Stimulated activated CD4-positive, alpha-beta T cell treated with anti-CD3 and anti-CD28 coated beads, TNF-alpha, amount 100 ng/mL, for 1 hour (primary cell): Measurements from ENCODE around the gene RHEBL1.

ENCODE experiments used
- DNase-seq, 3 donors: peaks; one replicate each; pipeline ENCODE4 v3.0.0-alpha.2; 2020; ENCODE audit warnings: low read depth in 3 of 3, low spot score in 1 of 3

RHEBL1 gene

DNA sequence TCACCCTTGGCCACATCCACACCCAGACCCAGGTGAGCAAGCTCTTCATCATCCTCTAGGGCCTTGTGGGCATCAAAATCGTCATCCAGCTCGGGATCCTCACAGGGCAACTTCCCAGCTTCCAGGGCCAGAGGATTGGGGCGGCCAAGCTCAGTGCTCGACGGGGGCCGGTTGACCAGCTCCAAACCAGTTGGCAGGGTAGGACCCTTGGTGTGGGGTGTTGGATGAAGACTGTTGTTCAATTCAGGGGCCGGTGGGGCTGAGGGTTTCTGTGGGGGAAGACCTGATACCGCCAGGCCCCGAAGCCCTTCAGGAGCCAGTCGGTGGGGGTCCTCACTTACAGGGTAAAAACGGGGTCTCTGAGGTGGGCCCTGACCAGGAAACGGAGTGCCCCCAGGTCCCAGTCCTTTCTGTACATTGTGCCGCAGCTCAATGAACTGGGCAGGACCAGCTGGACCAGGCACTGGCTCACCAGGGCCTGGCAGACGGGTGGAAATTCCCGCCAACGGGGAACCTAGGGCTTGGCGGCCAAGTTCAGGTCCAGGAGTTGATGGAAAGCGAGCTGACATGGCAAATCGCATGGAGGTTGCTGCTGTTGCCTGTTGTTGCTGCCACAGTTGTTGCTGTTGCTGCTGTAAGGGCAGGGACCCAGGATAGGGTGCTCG lies 31.4 kb downstream of the RHEBL1 start:
- no peak for DNase-seq

DNA sequence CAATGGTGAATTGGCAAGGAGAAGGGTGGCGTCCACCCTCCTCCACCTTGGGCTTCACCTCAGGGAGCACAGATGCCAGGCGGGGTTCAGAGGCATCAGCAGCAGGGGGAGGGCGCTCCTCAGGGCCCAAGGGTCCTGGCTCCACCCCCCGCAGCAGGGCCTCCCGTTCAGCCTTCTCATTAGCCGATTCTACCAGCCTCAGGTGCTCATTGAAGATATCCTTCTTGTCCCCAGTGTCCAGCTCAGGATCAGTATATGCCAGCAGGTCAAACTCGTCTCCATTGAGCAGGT lies 31.9 kb downstream of the RHEBL1 start:
- no peak for DNase-seq

GRCh38 chr12:49037111-49037946 lies 32.5 kb downstream of the RHEBL1 start:
- DNase-seq, result no peak

GRCh38 chr12:49036029-49036428 lies 33.8 kb downstream of the RHEBL1 start:
- no peak for DNase-seq

DNA sequence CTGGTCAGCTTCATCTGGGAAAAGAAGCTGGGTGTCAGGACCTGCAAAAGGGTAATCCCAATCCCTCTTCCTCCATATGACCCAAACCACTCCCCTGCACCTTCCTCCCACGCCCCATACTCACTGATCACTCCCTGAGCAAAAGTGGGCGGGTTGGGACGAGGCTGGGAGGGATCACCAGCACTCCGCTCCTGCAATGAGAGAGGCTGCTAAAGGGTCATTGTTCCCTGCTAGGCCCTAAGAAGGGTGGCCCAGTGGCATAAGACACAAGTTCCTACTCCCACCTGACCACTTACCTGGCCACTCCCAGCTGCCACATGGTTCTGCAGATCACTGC lies 35.5 kb downstream of the RHEBL1 start:
- DNase-seq, result no peak

GRCh38 chr12:49033611-49034285 lies 36.0 kb downstream of the RHEBL1 start:
- DNase-seq, result no peak

GRCh38 chr12:49032679-49033447 lies 36.9 kb downstream of the RHEBL1 start:
- no peak for DNase-seq

- no peak for DNase-seq
Observed at GRCh38 chr12:49032276-49032675, 37.5 kb downstream of the RHEBL1 start.

- no peak for DNase-seq
Observed at GRCh38 chr12:49031573-49032161, 38.1 kb downstream of the RHEBL1 start.

DNA sequence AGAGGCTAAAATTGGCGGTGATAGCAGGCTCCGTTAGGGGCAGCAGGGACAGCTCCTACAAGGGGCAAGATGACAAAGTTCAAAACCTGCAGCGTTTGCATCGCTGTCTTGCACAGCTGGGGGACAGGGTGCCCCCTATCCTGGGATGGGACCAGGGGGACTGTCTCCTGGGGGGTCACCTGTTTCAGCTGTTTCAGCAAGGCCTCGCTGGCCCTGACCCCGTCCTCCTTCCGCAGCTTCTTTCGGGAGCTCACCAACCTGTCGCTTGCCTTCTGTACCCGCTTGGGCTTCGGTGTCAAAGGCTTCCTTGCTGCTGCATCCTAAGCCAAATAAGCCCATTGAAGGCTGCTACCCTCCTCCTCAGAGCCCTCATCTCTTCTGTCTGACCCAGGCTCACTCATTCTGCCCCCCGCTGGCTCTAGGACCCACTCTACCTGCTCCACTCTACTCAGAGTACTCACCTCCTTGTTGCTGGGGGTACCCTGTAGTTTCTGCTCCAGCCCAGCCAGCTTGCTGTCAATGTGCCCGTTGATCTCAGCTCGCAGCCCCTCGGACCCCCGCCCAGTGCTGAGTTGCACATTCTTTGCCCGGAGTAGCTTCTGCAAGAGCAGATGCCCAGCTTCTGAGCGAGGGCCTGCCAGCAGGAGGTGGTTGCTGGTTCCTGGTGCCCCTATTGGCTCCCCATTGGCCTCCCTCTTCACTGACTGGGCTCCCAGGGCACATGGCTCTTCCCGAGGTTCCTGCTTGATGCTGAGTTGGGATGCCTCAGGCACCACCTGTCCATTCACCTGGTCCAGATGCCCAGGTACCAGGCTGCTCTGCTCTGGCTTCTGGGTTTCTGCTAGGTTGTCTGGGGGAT lies 38.8 kb downstream of the RHEBL1 start:
- DNase-seq, result no peak

DNA sequence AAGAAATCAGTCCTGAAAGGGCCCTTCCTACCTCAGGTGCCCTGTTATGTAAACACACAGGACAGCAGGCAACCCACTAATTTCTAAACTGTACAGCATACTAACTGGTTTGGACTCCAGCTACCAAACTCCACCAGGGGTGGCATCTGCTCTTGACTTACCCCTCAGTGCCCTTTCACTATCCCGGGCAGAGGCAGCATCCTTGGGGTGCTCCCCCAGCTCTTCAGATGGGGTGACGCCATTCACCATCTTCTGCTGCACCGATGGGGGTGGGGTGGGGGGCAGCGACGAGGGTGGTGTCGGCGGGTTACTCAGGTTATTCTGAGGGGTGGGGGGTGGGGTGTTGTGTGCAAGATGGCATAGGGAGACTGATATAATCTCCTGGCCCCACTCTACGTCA lies 39.7 kb downstream of the RHEBL1 start:
- no peak for DNase-seq

GRCh38 chr12:49028666-49029275 lies 41.0 kb downstream of the RHEBL1 start:
- no peak for DNase-seq

GRCh38 chr12:49027846-49028555 lies 41.8 kb downstream of the RHEBL1 start:
- DNase-seq, result no peak

DNA sequence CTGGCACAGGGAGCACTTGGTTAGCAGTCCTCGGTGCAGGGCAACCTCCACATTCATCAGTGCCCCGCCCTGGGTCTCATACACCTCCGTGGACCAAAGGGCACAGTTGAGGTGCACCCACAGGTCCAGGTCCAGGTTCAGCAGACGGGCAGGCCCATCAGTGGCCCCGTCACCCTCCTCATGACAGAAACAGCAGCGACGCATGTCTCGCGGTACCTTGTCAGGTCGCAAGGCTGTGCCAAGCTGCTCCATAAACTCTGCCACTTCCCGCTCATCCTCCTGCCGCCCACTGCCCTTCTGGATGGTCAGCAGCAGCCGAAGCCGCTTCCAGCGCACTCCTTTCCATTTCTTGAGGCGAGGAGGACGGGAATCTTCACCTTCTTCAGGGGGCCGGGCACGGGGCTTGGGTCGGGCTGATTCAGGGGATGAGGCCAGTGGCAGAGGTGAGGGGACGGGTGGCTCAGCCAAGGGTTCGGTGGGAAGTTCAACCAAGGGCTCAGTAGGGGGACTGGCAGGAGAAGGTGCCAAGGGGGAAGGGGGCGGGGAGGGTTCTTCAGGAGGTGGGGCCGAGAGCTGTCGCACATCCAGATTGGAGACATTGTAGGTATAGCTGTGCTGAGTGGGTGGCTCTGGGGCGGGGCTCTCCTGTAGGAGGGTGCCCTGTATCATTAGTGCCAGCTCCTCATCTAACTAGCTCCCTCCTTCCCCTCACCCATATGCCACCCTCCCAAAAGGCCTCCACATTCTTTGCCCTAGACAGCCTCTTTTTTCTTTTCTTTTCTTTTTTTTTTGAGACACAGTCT lies 42.9 kb downstream of the RHEBL1 start:
- no peak for DNase-seq

- no peak for DNase-seq
Observed at GRCh38 chr12:49026101-49026500, 43.7 kb downstream of the RHEBL1 start.

GRCh38 chr12:49025463-49025862 lies 44.3 kb downstream of the RHEBL1 start:
- no peak for DNase-seq

DNA sequence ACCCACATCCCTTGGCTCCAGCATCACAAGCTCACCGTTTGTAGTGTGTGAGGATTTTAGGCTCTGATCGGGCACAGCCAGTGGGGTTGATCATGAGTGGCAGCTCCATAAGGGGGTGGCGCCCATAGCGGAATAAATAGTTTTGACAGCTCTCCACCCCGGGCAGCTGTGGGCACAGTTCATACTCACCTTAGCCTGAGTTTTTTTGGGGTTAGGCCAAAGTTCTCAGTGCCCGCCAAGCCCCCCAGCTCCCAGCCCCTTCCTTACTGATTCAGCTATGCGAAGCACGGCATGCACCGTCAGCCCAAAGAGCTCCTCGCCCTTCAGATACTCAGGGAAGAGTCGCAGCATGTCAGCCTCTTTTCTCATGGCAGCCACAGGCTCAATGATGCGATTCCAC lies 45.2 kb downstream of the RHEBL1 start:
- no peak for DNase-seq

GRCh38 chr12:49023812-49024211 lies 46.0 kb downstream of the RHEBL1 start:
- no peak for DNase-seq
